ENCODE data around the gene DTX2.
A peak's percentile ranks its signal among the peaks of the same experiment; 100 is the strongest.
"Not testable (repeated sequence)": the region's sequence is repeated elsewhere in the genome, so short reads cannot be mapped to it uniquely, and the experiment has no call there.

The DTX2 gene

GRCh38 chr7:76443846-76444245 lies 17.7 kb upstream of the DTX2 start:
- DNase-seq, result not testable (repeated sequence)

DNA sequence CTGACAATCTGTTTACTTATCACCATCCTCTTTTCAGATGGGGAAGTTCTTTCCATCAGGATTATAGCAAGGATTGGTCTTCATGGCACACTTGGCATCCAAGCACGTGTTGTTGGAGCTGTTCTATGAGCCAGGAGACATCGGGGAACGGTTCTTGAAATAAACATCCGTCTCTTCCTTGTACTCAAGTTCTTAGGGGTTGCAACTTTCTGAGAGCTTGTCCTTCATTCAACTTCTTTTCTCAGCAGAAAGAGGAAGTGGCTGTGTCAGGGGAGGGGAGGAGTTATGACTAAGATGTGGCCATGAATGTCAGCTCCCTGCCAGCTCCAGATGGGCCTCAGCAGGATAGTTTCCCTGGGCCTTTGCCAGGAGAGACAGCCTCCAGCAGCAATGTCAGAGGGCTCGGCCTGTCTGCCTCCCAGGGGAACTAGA lies 15.9 kb upstream of the DTX2 start:
- DNase-seq, result peak in 5 of 14 donors; percentile 5 to 21 (median 13)

GRCh38 chr7:76457017-76457416 lies 4.5 kb upstream of the DTX2 start:
- DNase-seq, result not testable (repeated sequence)

DNA sequence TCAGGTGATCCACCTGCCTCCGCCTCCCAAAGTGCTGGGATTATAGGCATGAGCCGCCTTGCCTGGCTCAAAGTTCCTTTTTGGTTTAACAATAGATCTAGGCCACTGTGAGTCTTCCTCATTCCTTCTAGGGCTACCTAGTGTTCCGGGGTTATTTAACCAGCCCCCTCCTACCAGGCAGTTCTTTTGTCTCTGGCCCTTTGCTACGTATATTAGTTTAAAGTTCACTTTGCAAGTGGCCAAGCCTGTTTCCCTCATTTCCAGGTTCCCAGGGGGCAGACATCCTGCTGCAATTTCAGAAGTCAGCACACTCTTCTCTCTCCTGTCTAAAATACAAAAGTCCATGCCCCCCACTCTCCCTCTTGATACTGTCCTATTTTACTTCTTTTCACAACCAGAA lies 3.0 kb upstream of the DTX2 start:
- not testable (repeated sequence) for DNase-seq

DNA sequence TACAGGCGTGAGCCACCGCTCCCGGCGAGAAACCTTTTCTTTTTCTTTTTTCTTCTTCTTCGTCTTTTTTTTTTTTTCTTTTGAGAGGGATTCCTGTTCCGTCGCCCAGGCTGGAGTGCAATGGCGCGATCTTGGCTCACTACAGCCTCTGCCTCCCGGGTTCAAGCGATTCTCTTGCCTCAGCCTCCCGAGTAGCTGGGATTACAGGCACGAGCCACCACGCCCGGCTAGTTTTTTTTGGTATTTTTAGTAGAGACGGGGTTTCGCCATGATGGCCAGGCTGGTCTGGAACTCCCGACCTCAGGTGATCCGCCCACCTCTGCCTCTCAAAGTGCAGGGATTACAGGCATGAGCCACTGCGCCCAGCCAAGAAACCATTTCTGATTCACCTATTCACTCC lies 742 bp upstream of the DTX2 start:
- not testable (repeated sequence) for DNase-seq

- DNase-seq, result not testable (repeated sequence)
Observed at GRCh38 chr7:76462271-76462882, 868 bp downstream of the DTX2 start.

- not testable (repeated sequence) for DNase-seq
Observed at GRCh38 chr7:76464959-76465358, 3.5 kb downstream of the DTX2 start.

DNA sequence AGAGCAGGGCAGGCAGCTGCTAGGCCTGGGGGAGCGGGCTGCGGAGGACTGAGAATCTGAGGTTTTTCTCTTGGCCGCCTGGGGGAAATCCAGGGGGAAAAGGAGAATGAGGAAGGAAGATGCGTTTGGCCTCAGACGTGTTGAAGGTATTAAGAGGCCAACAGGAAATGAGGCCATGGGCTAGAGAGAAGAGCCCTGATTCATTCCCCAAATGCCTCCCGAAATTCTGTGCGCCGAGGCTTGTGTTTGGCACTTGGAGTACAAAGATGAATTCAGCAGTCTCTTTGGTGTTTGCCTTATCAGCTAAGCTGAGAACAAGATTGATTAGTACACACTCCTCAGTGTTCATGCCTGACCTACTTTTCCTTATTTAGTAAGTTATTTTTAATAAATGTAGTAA lies 4.4 kb downstream of the DTX2 start:
- DNase-seq, result not testable (repeated sequence)

- not testable (repeated sequence) for DNase-seq
Observed at GRCh38 chr7:76467743-76468404, 6.4 kb downstream of the DTX2 start.

DNA sequence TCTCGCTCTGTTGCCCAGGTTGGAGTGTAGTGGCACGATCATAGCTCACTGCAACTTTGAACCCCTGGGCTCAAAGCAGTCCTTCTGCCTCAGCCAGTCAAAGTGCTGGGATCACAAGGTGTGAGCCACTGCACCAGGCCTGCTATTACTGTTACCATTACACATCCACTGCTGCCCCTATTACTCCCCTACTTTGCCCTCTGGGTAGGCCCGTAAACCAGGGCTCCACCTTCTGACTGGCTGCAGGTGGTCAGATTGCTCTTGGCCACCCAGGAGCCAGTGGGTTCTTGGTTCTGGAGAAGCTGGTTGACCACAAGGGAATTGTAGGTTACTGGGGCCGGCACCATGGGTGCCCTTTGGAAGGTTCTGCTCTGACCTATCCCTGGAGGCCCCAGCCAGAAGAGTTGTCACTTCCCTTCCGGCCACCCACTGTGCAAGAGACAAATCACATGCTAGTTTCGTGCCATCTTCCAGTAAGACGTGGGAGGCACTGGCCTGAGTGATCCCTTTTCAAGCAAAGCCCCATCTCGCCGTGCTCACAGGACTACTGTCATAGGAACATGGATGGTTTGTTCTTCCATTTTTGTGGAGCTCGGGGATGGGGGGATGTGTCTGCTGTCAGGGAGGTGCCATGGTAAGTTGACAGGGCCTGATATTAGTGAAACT lies 10.2 kb downstream of the DTX2 start:
- not testable (repeated sequence) for DNase-seq

DNA sequence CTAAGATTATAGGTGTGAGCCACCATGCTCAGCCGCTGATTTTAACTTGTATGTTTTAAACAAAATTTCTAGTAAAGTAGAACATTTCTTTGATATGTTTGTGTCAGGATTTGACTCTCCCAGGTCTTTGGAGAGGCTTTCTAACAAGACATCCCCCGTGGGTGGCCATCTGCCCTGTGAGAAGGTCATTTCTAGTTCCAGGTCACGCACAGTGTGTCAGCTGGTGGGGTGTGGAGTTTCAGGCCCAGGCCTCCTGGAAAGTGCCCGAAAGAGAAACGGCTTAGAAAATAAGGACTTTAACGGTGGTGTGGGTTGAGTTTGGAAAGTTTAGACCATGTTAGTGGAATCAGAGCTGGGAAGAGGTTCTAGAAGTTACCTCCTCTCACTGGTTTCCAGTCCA lies 11.6 kb downstream of the DTX2 start:
- not testable (repeated sequence) for DNase-seq

DNA sequence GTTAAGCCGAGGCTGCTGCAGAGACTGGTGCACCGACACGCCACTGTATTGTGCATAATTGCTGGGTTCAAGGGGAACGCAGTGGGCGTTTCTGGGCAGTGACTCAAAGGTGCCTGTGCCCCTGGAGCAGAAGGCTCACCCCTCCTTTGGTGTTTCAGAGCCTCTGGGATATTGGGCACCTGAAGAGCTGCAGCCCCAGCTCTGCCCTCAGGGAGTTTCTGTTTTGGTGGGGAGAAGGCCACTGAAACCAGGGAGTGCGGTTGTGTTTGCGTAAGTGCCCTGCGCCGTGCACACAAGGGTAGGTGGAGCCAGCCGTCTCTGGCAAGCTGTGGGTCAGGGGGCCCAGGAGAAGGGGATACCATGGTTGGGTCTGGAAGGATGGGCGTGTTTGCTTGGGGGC lies 14.8 kb downstream of the DTX2 start:
- not testable (repeated sequence) for DNase-seq

GRCh38 chr7:76476742-76477474 lies 15.4 kb downstream of the DTX2 start:
- not testable (repeated sequence) for DNase-seq

DNA sequence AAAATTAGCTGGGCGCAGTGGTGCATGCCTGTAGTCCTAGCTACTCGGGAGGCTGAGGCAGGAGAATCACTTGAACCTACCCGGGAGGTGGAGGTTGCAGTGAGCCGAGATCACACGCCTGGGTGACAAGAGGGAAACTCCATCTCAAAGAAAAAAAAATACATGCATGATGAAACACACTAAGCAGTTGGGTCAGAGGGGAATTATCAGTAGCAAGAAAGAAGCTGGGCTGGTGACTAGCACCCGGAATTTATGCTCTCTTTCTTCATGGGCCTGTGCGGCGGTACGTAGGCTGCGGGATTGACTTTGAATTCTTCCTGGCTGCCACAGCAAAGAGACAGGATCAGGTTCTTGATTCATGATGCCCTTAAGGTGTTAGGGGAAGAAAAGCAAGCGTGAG lies 18.1 kb downstream of the DTX2 start:
- not testable (repeated sequence) for DNase-seq

DNA sequence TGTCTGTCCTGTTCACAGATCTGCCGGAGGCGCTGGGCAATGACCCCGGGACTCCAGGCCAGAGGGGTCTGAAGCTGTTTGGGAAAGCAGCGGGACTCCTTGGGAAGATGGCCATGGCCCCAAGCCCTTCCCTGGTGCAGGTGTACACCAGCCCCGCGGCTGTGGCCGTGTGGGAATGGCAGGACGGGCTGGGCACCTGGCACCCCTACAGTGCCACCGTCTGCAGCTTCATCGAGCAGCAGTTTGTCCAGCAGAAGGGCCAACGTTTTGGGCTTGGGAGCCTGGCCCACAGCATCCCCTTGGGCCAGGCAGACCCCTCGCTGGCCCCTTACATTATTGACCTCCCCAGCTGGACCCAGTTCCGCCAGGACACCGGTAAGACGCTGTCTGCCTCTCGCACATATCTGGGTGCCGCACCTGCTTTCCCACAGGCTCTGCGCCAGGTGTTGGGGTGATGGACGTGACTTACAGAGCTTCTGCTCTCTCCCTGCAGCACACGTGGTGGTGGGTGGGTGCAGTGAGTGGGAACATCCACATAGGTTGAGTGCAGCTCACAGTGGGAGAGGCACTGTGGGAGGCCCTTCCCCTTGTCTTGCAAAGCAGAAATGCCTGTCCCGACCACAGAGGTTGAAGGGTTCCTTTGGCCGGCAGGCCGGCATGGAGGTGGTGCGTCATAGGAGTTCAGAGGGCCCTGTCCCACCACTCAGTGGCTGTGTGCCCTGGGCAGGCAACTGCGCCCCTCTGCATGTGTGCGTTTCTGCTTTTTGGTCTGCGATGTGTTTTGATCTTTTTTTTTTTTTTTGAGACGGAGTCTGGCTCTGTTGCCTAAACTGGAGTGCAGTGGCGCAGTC lies 19.1 kb downstream of the DTX2 start:
- DNase-seq, result not testable (repeated sequence)

DNA sequence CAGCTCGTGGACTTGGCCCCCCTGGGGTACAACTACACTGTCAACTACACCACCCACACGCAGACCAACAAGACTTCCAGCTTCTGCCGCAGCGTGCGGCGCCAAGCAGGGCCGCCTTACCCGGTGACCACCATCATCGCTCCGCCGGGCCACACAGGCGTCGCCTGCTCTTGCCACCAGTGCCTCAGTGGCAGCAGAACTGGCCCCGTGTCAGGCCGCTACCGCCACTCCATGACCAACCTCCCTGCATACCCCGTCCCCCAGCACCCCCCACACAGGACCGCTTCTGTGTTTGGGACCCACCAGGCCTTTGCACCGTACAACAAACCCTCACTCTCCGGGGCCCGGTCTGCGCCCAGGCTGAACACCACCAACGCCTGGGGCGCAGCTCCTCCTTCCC lies 21.2 kb downstream of the DTX2 start:
- not testable (repeated sequence) for DNase-seq

GRCh38 chr7:76483081-76483480 lies 21.6 kb downstream of the DTX2 start:
- not testable (repeated sequence) for DNase-seq

- not testable (repeated sequence) for DNase-seq
Observed at GRCh38 chr7:76484456-76484855, 22.9 kb downstream of the DTX2 start.

- DNase-seq, result not testable (repeated sequence)
Observed at GRCh38 chr7:76485822-76486610, 24.5 kb downstream of the DTX2 start.

- DNase-seq, result not testable (repeated sequence)
Observed at GRCh38 chr7:76486618-76487017, 25.1 kb downstream of the DTX2 start.

DNA sequence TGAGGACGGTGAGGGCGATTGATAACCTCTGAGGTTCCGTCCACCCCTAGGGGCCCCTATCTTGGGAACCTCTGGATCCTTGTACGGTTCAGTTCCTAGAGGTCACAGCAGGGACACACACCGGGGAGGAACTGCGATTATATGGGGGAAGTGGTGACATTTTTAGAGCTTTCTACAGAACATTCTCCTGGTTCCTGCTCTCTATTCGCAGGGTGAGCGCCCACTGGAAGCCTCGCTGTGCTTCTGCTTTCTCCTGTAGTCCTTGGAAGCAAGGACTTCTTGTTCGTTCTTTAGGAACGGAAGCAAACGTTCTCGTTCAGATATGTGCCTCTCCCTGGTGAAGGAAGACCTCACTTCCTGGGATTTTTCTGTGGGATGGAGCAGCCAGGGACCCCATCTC lies 26.5 kb downstream of the DTX2 start:
- DNase-seq, result not testable (repeated sequence)
